Small intestine (tissue), 7 donors: Measurements from ENCODE around the gene SELPLG. TPM values are rescaled to one million over a fixed set of nuclear protein-coding genes. Genes with fewer than 3 reads are reported as not detected.

ENCODE experiments used
- DNase-seq, 2 donors: peaks; one replicate each; pipeline versions ENCODE4 v3.0.0 to v3.0.0-alpha.2; 2013
- FAIRE-seq: peaks from 2 replicates; lab custom pipeline; 2012; peaks lifted over from hg19 to GRCh38; lab: Jason Lieb, UNC
- H3K27ac ChIP-seq, 3 donors: one replicate each; pipeline ENCODE4 v1.5.1; 2013; ENCODE audit warnings: low read length in 2 of 3, mild to moderate bottlenecking in 2 of 3, control low read depth in 1 of 3, inconsistent platforms in 1 of 3, low read depth in 1 of 3, moderate library complexity in 1 of 3
- H3K27me3 ChIP-seq, 3 donors: one replicate each; pipeline ENCODE4 v1.6.1; 2013; ENCODE audit warnings: low read length in 3 of 3, inconsistent platforms in 1 of 3; ENCODE audit not compliant: control insufficient read depth in 3 of 3, insufficient read depth in 3 of 3
- H3K36me3 ChIP-seq, 3 donors: one replicate each; pipeline ENCODE4 v1.6.1; 2013; ENCODE audit warnings: low read length in 3 of 3, inconsistent platforms in 1 of 3, low read depth in 1 of 3, mild to moderate bottlenecking in 1 of 3, moderate library complexity in 1 of 3; ENCODE audit not compliant: control insufficient read depth in 3 of 3, insufficient read depth in 2 of 3
- H3K4me1 ChIP-seq, 3 donors: one replicate each; pipeline ENCODE4 v1.6.1; 2013; ENCODE audit warnings: low read length in 2 of 3, inconsistent platforms in 1 of 3, low read depth in 1 of 3, mild to moderate bottlenecking in 1 of 3, moderate library complexity in 1 of 3; ENCODE audit not compliant: control insufficient read depth in 3 of 3, insufficient read depth in 2 of 3
- H3K4me3 ChIP-seq, 3 donors: one replicate each; pipeline ENCODE4 v1.5.1; 2013; ENCODE audit warnings: low read length in 3 of 3, control low read depth in 1 of 3, inconsistent platforms in 1 of 3, low read depth in 1 of 3, mild to moderate bottlenecking in 1 of 3, moderate library complexity in 1 of 3
- H3K9me3 ChIP-seq, 2 donors: one replicate each; pipeline ENCODE4 v1.6.1; 2013; ENCODE audit warnings: low read depth in 1 of 2, low read length in 1 of 2; ENCODE audit not compliant: control insufficient read depth in 2 of 2, insufficient read depth in 1 of 2
- WGBS, 3 donors: extraction: QIAGEN DNeasy Blood & Tissue Kit; methylation state at CpG; one replicate each; pipeline ENCODE4 v1.1.7; 2013; 5-methylcytosine and 5-hydroxymethylcytosine counted together
- polyA plus RNA-seq, 4 donors: library from polyadenylated mRNA; stranded (reverse) in 3 of 4; unstranded in 1 of 4; fragments of 200-250 nt in 3 of 4; fragments of 120-200 nt in 1 of 4; gene quantifications; one replicate each; pipeline versions ENCODE4 v1.2.1 to v1.2.3, GENCODE V29; 2013
- donor health status: healthy with polysubstance abuse.
- donor health status: control.
- donor health status: control.
- donor health status: Bipolar disorder and iron deficiency.
- donor health status: healthy.

SELPLG gene
- polyA plus RNA-seq, 4 donors = 1.1 to 7.2 (median 4.6) TPM

DNA sequence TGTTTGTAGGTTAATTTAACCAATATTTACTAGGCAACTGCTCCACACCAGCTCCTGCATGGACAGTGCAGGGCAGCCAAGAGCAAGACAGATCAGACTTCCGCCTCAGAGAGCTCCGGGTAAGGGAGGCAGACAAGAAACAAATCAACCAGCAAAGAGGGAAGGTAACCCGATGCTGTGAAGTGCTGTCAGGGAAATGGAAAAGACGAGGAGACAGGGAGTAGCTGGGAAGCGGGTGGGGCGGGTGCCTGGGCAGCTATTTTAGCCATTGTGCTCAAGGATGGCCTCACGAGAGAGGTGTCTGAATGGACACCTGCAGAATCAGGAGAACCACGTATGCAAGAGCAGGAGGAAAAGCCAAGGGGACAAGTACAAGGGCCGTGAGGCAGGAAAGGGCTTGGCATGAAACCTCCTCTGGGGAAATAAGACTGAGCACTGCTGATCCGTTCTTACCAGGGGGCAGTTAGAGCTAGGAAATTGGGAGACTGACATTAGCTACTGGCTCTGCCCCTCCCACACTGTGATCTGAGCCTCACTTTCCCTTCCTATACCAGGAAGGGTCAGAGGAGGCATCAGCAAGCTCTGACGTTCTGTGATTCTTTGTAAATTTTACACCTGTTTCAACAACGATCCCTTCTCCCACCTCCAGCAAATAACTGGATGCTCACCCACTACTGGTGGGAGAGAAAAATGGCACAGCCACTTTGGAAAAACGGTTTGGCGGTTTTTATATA lies 29.3 kb downstream of the SELPLG start:
- H3K4me3 ChIP-seq = no peak overlapping the region
- FAIRE-seq (no peak), DNase-seq (no peak)
- H3K36me3 ChIP-seq = no peaks in the 10 kb centered on the region
- H3K27me3 ChIP-seq = no peaks in the 10 kb centered on the region
- WGBS, 3 donors = 32 to 57% (median 47%) methylated on average over 14 of the region's 14 CpGs
- no peak overlapping the region for H3K27ac ChIP-seq
- no peaks in the 10 kb centered on the region for H3K9me3 ChIP-seq
- no peaks in the 10 kb centered on the region for H3K4me1 ChIP-seq

DNA sequence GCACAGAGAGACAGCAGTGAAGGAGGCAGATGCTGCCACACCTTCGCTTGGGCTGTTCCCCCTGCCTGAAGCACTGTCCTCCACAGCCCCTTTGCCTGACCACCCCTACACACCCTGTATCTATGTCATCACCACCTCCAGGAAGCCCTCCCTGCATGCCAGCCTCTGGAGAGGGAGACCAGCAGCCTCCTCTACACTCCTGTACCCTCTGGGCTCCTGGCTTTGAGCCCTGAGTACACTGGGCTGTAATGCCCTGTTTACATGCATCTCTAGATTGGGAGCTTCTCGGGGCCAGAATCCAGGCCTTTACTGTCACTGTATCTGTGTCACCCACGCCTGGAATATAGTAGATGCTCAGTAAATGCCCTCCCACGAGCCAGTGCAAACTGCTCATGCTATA lies 30.0 kb downstream of the SELPLG start:
- Histone ChIP-seq H3K27me3 (no peaks in the 10 kb centered on the region), H3K4me1 (no peaks in the 10 kb centered on the region), H3K27ac (no peak overlapping the region), H3K9me3 (no peaks in the 10 kb centered on the region), H3K36me3 (no peaks in the 10 kb centered on the region), H3K4me3 (no peak overlapping the region)
- 53 to 79% (median 61%) methylated on average over 4 of the region's 4 CpGs for WGBS, 3 donors
- no peak for FAIRE-seq
- DNase-seq = no peak

DNA sequence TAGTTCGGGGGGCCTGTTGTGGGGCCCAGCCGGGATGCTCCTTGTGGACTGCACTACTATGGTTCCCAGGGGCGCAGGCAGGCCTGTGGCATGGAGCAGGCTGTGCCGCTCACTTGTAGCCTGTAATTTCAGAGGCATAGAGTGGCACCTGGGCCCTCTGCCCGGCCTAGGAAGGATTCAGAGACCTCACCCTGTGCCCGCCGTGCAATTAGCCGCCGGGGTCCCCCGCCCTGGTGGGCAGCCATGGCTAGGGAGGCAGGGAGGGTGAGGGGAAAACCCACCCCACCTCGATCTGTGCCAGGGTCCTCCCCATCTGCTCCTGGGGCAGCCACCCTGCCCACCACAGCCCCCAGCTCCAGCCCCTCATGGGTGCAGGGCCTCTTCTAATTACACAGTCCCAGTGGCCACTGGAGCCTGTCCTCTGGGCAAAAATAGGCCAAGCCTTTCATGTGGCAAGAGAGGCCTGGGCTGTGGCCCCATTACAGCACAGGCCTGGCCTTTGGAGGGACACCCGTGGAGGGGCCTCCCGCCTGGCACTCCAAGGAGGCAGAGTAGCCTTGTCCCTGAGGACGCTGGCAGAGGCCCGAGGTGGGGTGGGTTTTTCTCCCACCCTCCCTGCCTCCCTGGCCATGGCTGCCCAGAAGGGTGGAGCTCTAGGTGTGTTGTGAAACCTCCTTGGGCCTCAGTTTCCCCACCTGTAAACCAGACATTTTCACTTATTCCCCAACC lies 30.6 kb downstream of the SELPLG start:
- Histone ChIP-seq H3K27me3 (no peaks in the 10 kb centered on the region), H3K9me3 (no peaks in the 10 kb centered on the region), H3K27ac (no peak overlapping the region), H3K4me3 (no peak overlapping the region), H3K36me3 (no peaks in the 10 kb centered on the region), H3K4me1 (peaks cover 0 to 3% (median 0%) of the 10 kb centered on the region in 3 donors)
- FAIRE-seq = no peak
- WGBS, 3 donors = 83 to 87% (median 85%) methylated on average over 14 to 15 of the region's 15 CpGs
- no peak for DNase-seq

DNA sequence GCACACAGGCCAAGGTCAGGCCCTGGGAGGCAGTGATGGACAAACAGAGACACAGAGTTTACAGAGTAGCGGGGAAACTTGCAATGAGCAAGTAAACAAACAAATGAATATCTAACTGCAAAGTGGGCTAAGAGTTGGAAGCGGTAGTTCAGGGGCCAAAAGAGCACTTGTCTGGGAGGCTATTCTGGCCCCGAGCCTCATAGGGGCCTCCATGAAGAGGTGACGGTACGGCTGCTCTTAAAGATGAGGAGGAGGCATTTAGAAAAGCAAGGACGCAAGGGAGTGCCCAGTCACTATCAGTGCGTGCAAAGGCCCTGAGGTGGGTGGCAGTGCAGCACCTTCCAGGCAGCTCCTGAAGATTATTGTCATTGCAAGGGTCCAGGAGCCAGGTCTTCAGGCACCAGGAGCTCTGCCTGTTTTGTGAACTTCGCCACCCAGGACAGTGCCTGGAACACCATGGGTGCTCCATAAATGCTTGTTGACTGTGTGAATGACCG lies 31.4 kb downstream of the SELPLG start:
- Histone ChIP-seq H3K4me1 (peaks cover 0 to 3% (median 0%) of the 10 kb centered on the region in 3 donors), H3K27me3 (no peaks in the 10 kb centered on the region), H3K36me3 (no peaks in the 10 kb centered on the region), H3K9me3 (no peaks in the 10 kb centered on the region), H3K4me3 (no peak overlapping the region), H3K27ac (no peak overlapping the region)
- DNase-seq (no peak), FAIRE-seq (no peak)
- WGBS, 3 donors = 89 to 95% (median 95%) methylated on average over 9 of the region's 9 CpGs

DNA sequence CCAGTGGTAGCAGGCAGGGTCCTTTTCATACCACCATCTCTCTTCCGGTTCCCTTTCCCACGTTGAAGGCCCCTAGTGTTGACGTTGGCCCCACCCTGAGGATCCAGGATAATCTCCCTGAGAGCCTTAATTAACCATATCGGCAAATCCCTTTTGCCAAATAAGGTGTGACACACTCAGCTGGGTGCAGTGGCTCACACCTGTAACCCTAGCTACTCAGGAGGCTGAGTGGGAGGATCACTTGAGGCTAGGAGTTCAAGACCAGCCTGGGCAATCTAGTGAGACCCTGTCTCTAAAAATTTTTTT lies 33.0 kb downstream of the SELPLG start:
- peaks cover 0 to 3% (median 0%) of the 10 kb centered on the region in 3 donors for H3K4me1 ChIP-seq
- FAIRE-seq (no peak), DNase-seq (no peak)
- H3K27ac ChIP-seq = no peak overlapping the region
- H3K4me3 ChIP-seq = no peak overlapping the region
- H3K9me3 ChIP-seq = no peaks in the 10 kb centered on the region
- WGBS, 3 donors = 18 to 55% (median 19%) methylated on average over 4 of the region's 4 CpGs
- no peaks in the 10 kb centered on the region for H3K36me3 ChIP-seq
- H3K27me3 ChIP-seq = no peaks in the 10 kb centered on the region

DNA sequence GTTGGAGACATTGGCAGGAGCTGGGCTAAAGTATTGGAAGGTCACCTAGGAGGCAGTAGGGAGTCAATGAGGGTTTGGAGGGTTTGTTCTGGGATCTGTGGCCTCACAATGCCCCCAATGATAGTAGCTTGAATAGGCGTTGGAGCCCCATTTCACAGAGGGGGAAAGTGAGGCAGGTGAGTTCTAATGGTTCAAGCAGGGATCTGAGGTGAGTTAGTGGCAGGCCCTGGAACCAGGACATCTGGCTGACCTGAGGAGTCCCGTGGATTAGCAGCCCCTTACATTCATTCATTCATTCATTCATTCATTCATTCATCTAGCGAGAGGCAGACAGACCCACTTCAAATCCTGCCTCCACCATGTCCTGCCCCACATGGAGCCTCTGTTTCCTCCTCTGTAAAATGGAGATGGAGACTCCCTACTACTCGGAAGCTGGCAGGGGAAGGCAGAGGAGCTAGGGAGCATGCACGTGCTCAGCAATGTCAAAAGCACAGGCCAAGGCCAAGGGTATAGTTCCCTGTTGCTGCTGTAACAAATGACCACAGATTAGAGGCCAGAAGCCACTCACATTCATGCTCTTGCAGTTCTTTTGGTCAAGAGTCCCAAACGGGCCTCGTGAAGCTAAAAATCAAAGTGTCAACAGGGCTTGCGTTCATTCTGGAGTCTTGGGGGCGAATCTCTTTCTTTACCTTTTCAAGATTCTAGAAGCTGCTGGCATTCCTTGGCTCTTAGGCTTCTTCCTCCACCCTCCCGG lies 33.6 kb downstream of the SELPLG start:
- 66 to 76% (median 68%) methylated on average over 10 of the region's 10 CpGs for WGBS, 3 donors
- H3K27ac ChIP-seq = no peak overlapping the region
- DNase-seq (no peak), FAIRE-seq (no peak)
- no peaks in the 10 kb centered on the region for H3K9me3 ChIP-seq
- H3K4me1 ChIP-seq = peaks cover 0 to 3% (median 0%) of the 10 kb centered on the region in 3 donors
- H3K36me3 ChIP-seq = no peaks in the 10 kb centered on the region
- H3K27me3 ChIP-seq = no peaks in the 10 kb centered on the region
- H3K4me3 ChIP-seq = no peak overlapping the region

DNA sequence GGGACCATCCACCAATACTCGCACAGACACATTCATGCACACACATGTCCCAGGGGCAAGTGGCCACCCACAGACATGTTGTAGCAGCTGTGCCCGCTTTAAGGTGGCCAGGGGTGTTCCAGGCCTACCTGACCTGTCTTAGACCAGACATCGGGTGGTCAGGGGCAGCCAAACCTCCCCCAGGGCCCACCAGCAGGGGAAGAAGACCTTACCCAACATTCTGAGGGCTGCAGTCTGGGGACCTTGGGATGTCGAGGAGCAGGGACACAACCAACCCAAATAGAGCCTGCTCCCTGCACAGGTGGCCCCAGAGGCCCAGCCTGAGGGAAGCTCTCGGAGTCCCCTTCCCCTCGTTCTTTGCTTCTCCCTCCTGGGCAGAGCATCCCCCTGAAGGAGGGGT lies 34.2 kb downstream of the SELPLG start:
- Histone ChIP-seq H3K9me3 (no peaks in the 10 kb centered on the region), H3K4me3 (no peak overlapping the region)
- 64 to 82% (median 68%) methylated on average over 6 of the region's 6 CpGs for WGBS, 3 donors

DNA sequence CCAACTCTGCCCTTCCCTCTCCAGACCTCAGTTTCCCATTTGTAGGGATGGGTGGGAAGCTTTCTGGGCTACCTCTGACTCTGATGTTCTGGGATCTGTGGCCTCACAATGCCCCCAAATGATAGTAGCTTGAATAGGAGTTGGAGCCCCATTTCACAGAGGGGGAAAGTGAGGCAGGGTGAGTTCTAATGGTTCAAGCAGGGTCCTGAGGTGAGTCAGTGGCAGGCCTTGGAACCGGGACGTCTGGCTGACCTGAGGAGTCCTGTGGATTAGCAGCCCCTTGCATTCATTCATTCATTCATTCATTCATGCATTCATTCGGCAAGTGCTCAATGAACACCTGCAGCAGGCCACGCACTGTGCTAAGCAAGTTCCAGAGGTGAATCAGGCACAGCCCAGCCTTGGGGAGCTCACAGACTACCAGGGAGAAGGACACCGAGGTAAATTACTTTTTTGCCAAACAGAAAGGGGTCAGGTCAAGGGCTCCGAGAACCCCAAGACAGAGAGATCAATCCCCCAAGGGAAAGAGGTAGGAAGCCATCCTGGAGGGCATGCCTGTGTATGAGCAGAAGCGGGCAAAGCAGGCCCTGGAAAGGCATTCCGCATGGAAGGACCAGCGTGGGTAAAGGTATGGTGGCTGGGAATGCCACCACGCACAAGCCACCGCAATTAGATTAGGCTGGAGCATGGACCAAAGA lies 35.0 kb downstream of the SELPLG start:
- DNase-seq (no peak), FAIRE-seq (no peak)
- Histone ChIP-seq H3K36me3 (no peaks in the 10 kb centered on the region), H3K27me3 (no peaks in the 10 kb centered on the region), H3K9me3 (no peaks in the 10 kb centered on the region), H3K4me1 (peaks cover 0 to 3% (median 0%) of the 10 kb centered on the region in 3 donors), H3K27ac (peak overlapping the region in 2 of 3 donors; percentile 46 to 58), H3K4me3 (peak overlapping the region in 1 of 3 donors; percentile 9)
- WGBS, 3 donors = 71 to 87% (median 80%) methylated on average over 11 of the region's 11 CpGs

More for the DNA sequence above, 34.2 kb downstream of the SELPLG start:
- FAIRE-seq (no peak), DNase-seq (no peak)
- Histone ChIP-seq H3K36me3 (no peaks in the 10 kb centered on the region), H3K27ac (peak overlapping the region in 1 of 3 donors; percentile 42), H3K27me3 (no peaks in the 10 kb centered on the region), H3K4me1 (peaks cover 0 to 3% (median 0%) of the 10 kb centered on the region in 3 donors)
